Bronchial epithelial cell (primary cell): Measurements from ENCODE around the gene MPPED1. TPM values are rescaled to one million over a fixed set of nuclear protein-coding genes. Genes with fewer than 3 reads are reported as not detected.

Experiments
- DNase-seq: peaks from one replicate; pipeline ENCODE4 v3.0.0-alpha.2; 2010; ENCODE audit warnings: low read depth
- FAIRE-seq: peaks from 2 replicates; lab custom pipeline; 2011; peaks lifted over from hg19 to GRCh38; lab: Jason Lieb, UNC
- H3K27me3 ChIP-seq: 2 replicates; pipeline ENCODE4 v1.5.1; 2011; ENCODE audit warnings: low read length; ENCODE audit not compliant: control insufficient read depth, insufficient read depth
- H3K36me3 ChIP-seq: 2 replicates; pipeline ENCODE4 v1.5.1; 2011; ENCODE audit warnings: low read length; ENCODE audit not compliant: control insufficient read depth, insufficient read depth
- H3K4me3 ChIP-seq: 2 replicates; pipeline ENCODE4 v1.5.1; 2011; ENCODE audit warnings: mild to moderate bottlenecking, low read depth, low read length, control low read depth
- CTCF ChIP-seq: IDR thresholded peaks from 2 replicates; pipeline ENCODE4 v1.5.1; 2011; ENCODE audit warnings: mild to moderate bottlenecking, moderate library complexity, low read length, control low read depth, inconsistent platforms; ENCODE audit not compliant: insufficient read depth, severe bottlenecking
- total RNA-seq: library from RNA; depleted of rRNA; stranded (reverse); fragments of >200 nt; gene quantifications from 2 replicates; pipeline ENCODE4 v1.2.1, GENCODE V29; 2014

MPPED1 gene
- total RNA-seq, 1 donor from 2014 or later, result not detected

DNA sequence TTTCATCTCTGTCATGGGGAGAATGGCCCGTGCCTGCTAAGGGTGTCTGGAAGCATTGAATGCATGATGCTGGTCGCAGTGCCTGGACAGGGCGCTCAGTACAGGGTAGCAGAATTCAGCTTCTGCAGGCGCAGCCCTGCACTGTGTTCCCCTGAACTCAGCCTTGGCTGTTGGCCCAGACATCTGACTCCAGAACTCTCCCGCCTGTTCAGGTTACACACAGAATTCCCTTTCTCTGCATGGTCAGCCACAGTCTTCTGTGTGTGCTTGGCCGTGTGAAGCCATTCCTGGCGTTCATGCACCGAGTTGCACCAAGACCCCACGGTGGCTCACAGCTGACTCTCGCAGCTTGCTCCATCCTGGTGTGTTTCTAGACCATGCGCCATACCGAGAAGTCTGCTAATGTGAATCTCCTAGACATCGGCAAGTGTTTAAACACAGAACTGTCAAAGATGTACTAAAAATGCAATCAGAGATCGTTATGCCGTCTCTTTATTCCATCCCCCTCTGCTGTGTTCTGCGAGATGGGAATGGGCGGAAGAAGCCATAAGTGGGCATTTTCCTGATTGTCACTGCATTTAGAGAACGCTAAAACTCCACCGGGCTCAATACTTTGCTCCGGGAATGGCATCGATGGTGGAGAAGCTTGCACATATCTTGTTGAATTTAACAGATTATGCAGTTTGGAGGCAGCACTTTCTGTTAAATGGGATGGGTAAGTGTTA lies 55.6 kb downstream of the MPPED1 start:
- DNase-seq, result no peak
- no peak for TF ChIP-seq CTCF
- H3K4me3 ChIP-seq, result no peak overlapping the region
- no peaks in the 10 kb centered on the region for H3K27me3 ChIP-seq
- H3K36me3 ChIP-seq, result no peaks in the 10 kb centered on the region
- FAIRE-seq, result peak; percentile 89

- Histone ChIP-seq H3K4me3 (no peak overlapping the region), H3K36me3 (no peaks in the 10 kb centered on the region), H3K27me3 (no peaks in the 10 kb centered on the region)
- no peak for TF ChIP-seq CTCF
- FAIRE-seq (no peak), DNase-seq (no peak)
Observed at GRCh38 chr22:43470253-43470652, 58.4 kb downstream of the MPPED1 start.

DNA sequence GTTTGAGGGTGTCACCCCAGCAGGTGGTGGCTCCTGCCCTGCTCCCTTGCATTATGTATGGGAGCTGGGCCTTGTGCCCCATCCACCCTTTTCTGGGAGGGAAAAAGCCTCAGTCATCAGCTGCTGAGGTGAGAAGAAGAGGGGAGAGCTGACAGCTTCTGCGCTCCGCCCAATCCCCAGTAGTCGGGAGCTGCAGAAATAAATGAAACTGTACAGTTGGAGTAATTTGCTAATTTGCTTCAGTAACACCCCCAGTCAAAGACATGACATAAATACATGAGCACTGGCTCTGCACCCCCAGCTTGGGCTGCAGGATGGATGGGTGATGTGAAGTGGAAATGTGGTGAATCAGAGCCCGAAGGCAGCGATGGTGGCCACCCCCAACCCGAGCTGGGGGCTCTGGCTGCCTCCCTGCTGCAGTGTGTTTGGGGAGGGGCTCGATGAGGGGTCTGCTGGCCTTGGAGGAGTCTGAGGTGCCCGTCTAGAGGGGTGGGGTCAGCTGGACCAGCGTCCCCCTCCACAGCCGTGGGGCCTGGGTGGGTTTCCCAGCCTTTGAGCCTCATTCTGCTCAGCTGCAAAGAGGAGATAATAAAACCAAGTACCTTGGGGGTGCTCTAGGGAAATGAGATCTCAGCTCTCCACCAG lies 59.2 kb downstream of the MPPED1 start:
- no peak for DNase-seq
- H3K4me3 ChIP-seq, result no peak overlapping the region
- no peaks in the 10 kb centered on the region for H3K36me3 ChIP-seq
- TF ChIP-seq CTCF, result no peak
- H3K27me3 ChIP-seq, result no peaks in the 10 kb centered on the region
- no peak for FAIRE-seq

- no peak for DNase-seq
- no peak for FAIRE-seq
- Histone ChIP-seq H3K36me3 (no peaks in the 10 kb centered on the region), H3K27me3 (no peaks in the 10 kb centered on the region), H3K4me3 (no peak overlapping the region)
- no peak for TF ChIP-seq CTCF
Observed at GRCh38 chr22:43471606-43472135, 59.9 kb downstream of the MPPED1 start.

GRCh38 chr22:43473031-43473430 lies 61.2 kb downstream of the MPPED1 start:
- TF ChIP-seq CTCF, result no peak
- DNase-seq, result no peak
- Histone ChIP-seq H3K36me3 (no peaks in the 10 kb centered on the region), H3K4me3 (no peak overlapping the region), H3K27me3 (no peaks in the 10 kb centered on the region)
- no peak for FAIRE-seq

DNA sequence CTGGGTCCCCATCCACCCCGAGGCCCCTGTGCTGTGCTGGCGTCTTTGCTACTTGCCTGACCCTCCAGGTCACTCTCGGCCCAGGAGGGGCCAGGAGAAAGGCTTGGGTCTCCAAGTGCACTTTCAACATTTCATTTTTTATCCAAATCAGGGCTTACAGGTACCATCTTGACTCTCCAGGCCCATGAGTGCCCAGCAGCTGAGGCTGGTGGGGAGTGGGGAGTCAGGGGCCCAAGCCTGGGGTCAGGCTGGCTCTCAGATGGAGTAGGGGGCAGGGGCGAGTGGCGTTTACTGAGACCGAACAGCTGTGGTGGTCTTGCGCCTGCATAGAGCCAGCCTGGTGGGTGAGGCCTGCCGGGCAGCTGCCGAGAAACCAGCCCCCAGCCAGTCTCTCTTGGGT lies 61.6 kb downstream of the MPPED1 start:
- DNase-seq (no peak), FAIRE-seq (no peak)
- no peak overlapping the region for H3K4me3 ChIP-seq
- no peak for TF ChIP-seq CTCF
- H3K36me3 ChIP-seq, result no peaks in the 10 kb centered on the region
- H3K27me3 ChIP-seq, result no peaks in the 10 kb centered on the region
